AG09309 (cell line): Measurements from ENCODE around the gene APP.

Source experiments
- DNase-seq: peaks from one replicate; pipeline ENCODE4 v3.0.0-alpha.2; 2010; ENCODE audit warnings: low read depth
- H3K4me3 ChIP-seq: 2 replicates; pipeline ENCODE4 v1.5.1; 2011; ENCODE audit warnings: mild to moderate bottlenecking, low read depth, low read length, moderate library complexity; ENCODE audit not compliant: control insufficient read depth
- CTCF ChIP-seq: IDR thresholded peaks from 2 replicates; pipeline ENCODE4 v1.5.1; 2011; ENCODE audit warnings: mild to moderate bottlenecking, low read depth, low read length, inconsistent platforms; ENCODE audit not compliant: insufficient read depth, control insufficient read depth; ENCODE audit errors: missing control alignments

The APP gene

GRCh38 chr21:25955646-25956045 lies 214.9 kb downstream of the APP start:
- DNase-seq, result no peak
- H3K4me3 ChIP-seq, result no peak overlapping the region
- no peak for TF ChIP-seq CTCF

GRCh38 chr21:25953659-25954058 lies 216.9 kb downstream of the APP start:
- no peak overlapping the region for H3K4me3 ChIP-seq
- TF ChIP-seq CTCF, result no peak
- no peak for DNase-seq

GRCh38 chr21:25953196-25953595 lies 217.4 kb downstream of the APP start:
- no peak for TF ChIP-seq CTCF
- no peak for DNase-seq

GRCh38 chr21:25952306-25952705 lies 218.3 kb downstream of the APP start:
- no peak for DNase-seq
- no peak overlapping the region for H3K4me3 ChIP-seq
- TF ChIP-seq CTCF, result no peak

More at GRCh38 chr21:25953196-25953595, 217.4 kb downstream of the APP start:
- no peak overlapping the region for H3K4me3 ChIP-seq

- no peak overlapping the region for H3K4me3 ChIP-seq
- no peak for DNase-seq
- no peak for TF ChIP-seq CTCF
Measured at GRCh38 chr21:25949701-25950100, 220.9 kb downstream of the APP start.

GRCh38 chr21:25944672-25945213 lies 225.8 kb downstream of the APP start:
- no peak for DNase-seq
- H3K4me3 ChIP-seq, result no peak overlapping the region
- TF ChIP-seq CTCF, result no peak

- no peak overlapping the region for H3K4me3 ChIP-seq
- TF ChIP-seq CTCF, result no peak
Measured at GRCh38 chr21:25944082-25944481, 226.5 kb downstream of the APP start.

More at GRCh38 chr21:25944082-25944481, 226.5 kb downstream of the APP start:
- no peak for DNase-seq
